Measurements from ENCODE around the gene BCL2L13.

Gene BCL2L13

DNA sequence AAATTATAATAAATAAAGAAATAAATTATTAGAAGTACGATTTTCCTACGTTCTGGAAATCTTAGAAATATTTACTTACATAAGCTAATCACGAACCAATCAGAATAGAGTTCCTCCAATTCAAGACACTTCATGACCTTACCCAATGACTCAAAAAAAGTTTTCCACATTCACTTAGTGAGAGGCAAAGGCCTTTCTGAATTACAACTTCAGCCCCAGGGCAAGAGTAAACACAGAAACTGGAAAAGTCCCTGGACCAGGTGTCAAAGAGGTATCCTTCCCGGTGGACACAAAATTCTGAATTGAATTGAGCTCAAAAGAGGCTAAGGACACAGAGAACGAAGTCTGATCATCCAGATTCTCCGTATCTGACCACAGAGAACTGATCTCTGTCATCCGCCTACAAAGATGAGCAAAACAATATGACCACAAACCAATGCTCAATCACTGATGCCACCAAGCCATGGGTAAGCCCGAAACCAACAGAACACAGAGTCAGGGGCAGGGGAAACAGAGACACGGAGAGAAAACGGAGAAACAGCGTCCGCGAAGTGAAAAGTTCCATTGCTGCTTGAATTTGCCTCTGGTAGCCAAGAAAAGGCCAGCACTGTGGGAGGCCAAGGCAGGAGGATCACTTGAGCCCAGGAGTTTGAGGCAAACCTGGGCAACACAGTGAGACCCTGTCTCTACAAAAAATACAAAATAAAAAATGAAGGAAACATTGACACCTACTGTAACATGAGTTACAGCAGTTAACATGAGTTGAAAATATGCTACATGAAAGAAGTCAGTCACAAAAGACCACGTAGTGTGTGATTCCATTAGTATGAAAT lies 128.9 kb downstream of the BCL2L13 start:
- Histone ChIP-seq H3K36me3 (ENCODE audit: control insufficient read depth in 2 of 2, insufficient read depth in 2 of 2, low read length in 2 of 2) (no peaks in the 10 kb centered on the region), H3K27ac (ENCODE audit: low read depth in 2 of 2, low read length in 2 of 2) (no peak overlapping the region), H3K4me3 (ENCODE audit: low read length in 2 of 2) (peak overlapping the region in 1 of 2 donors; percentile 37), H3K9ac (ENCODE audit: low read depth in 1 of 2, low read length in 2 of 2) (no peak overlapping the region), H3K27me3 (ENCODE audit: control insufficient read depth in 2 of 2, insufficient read depth in 2 of 2, low read length in 2 of 2) (no peaks in the 10 kb centered on the region), H3K9me3 (ENCODE audit: control insufficient read depth in 2 of 2, low read length in 2 of 2) (no peaks in the 10 kb centered on the region), H3K4me1 (ENCODE audit: control insufficient read depth in 2 of 2, insufficient read depth in 2 of 2, low read length in 2 of 2) (peaks cover 21 to 25% of the 10 kb centered on the region in 2 donors)

DNA sequence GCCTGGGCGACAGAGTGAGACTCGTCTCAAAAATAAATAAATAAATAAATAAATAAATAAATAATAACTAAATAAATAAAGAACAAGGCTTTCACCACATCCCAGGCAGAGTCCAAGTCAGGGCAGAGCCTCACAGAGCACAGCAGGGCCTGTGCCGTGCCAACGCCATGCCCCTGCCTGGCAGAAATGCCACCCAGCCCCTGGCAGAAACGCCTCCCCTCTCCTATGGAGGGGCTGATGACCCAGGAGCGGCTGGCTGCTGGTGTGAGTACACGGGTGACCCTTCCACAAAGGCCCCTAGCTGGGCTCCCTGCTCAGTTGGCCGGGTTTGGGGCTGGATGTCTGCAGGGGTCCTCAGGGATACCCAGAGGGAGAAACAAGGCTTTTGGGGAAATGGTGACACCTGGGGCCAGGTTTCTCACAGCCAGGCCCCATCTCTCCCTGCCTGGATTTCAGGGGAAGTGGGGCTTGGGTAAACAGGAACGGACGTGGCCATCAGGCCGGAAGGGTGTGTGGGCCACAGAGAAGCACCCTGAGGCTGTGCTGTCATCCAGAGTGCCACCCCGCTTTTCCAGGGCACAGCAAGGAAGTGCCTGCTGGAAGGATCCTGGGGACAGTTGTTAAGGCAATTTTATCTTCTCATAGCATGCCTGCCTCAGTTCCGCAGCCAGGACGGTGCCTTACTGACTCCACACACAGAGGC lies 130.6 kb downstream of the BCL2L13 start:
- H3K9ac ChIP-seq (ENCODE audit: low read depth in 1 of 2, low read length in 2 of 2): peak overlapping the region in 1 of 2 donors; percentile 22
- no peak overlapping the region for H3K4me3 ChIP-seq (ENCODE audit: low read length in 2 of 2)
- no peaks in the 10 kb centered on the region for H3K27me3 ChIP-seq (ENCODE audit: control insufficient read depth in 2 of 2, insufficient read depth in 2 of 2, low read length in 2 of 2)
- no peaks in the 10 kb centered on the region for H3K36me3 ChIP-seq (ENCODE audit: control insufficient read depth in 2 of 2, insufficient read depth in 2 of 2, low read length in 2 of 2)
- H3K27ac ChIP-seq (ENCODE audit: low read depth in 2 of 2, low read length in 2 of 2): peak overlapping the region in 1 of 2 donors; percentile 38
- peaks cover 32 to 37% of the 10 kb centered on the region in 2 donors for H3K4me1 ChIP-seq (ENCODE audit: control insufficient read depth in 2 of 2, insufficient read depth in 2 of 2, low read length in 2 of 2)
- no peaks in the 10 kb centered on the region for H3K9me3 ChIP-seq (ENCODE audit: control insufficient read depth in 2 of 2, low read length in 2 of 2)

DNA sequence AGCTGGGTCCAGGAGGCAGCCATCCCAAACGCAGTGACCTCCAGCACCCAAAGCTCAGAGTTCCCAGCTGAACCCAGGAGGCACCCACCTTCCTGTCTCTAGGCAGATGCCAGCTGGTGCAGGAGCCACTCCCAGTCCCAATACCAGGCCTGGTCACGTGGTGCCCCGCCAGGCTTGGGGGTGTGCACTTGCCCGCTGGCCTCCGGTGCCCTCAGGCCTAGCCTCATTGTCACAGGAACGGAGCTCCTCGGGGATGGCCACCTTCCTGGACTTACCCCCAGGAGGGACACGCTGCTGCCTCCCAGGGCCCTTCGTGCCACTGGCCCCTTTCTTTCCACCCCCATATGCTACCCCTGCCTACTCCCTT lies 131.1 kb downstream of the BCL2L13 start:
- H3K27ac ChIP-seq (ENCODE audit: low read depth in 2 of 2, low read length in 2 of 2): peak overlapping the region in 1 of 2 donors; percentile 38
- H3K4me1 ChIP-seq (ENCODE audit: control insufficient read depth in 2 of 2, insufficient read depth in 2 of 2, low read length in 2 of 2): peaks cover 32 to 37% of the 10 kb centered on the region in 2 donors
- H3K9ac ChIP-seq (ENCODE audit: low read depth in 1 of 2, low read length in 2 of 2): no peak overlapping the region

DNA sequence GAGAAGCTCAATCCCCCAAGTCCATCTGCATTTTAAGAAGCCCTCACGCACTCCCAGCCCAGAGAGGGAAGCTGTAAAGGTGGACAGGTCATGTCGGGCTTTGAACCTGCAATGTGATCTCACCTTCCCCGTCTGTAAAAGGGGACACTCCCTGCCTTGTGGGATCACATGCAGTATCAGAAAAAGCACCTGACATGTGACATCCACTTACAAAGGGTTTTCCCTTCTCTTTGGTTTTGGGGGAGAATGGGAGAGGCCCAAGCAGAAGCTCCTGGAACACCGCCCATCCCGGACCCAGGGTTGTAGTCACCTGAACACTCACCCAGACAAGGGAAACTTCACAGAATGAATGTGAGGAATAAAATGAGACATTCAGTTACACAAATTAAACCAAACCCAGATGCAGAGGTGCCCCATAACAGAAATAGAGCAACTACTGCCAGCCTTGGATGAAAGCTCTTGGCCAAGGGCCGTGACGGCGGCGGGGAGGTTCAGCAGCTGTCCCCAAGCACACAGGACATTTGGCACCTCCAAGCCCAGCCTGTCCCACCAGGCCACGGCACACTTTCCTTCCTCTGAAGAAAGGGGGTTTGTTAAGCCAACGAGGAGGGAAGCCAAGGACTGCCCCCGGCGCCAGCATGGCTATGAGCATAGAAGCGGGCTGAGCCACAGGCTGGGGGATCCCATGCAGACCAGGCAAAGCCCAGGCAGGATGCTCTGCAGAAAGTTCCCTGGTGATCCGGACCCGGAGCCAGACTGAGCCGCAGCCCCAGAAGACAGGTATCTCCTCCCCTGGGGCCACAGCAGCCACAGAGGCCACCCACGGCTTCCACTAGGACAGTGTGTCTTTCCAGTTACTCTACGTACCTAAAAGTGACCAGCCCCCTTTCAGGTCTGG lies 131.9 kb downstream of the BCL2L13 start:
- H3K9ac ChIP-seq (ENCODE audit: low read depth in 1 of 2, low read length in 2 of 2): peak overlapping the region in 1 of 2 donors; percentile 6

More for the DNA sequence above, 131.1 kb downstream of the BCL2L13 start:
- Histone ChIP-seq H3K27me3 (ENCODE audit: control insufficient read depth in 2 of 2, insufficient read depth in 2 of 2, low read length in 2 of 2) (no peaks in the 10 kb centered on the region), H3K36me3 (ENCODE audit: control insufficient read depth in 2 of 2, insufficient read depth in 2 of 2, low read length in 2 of 2) (no peaks in the 10 kb centered on the region), H3K4me3 (ENCODE audit: low read length in 2 of 2) (no peak overlapping the region), H3K9me3 (ENCODE audit: control insufficient read depth in 2 of 2, low read length in 2 of 2) (no peaks in the 10 kb centered on the region)

DNA sequence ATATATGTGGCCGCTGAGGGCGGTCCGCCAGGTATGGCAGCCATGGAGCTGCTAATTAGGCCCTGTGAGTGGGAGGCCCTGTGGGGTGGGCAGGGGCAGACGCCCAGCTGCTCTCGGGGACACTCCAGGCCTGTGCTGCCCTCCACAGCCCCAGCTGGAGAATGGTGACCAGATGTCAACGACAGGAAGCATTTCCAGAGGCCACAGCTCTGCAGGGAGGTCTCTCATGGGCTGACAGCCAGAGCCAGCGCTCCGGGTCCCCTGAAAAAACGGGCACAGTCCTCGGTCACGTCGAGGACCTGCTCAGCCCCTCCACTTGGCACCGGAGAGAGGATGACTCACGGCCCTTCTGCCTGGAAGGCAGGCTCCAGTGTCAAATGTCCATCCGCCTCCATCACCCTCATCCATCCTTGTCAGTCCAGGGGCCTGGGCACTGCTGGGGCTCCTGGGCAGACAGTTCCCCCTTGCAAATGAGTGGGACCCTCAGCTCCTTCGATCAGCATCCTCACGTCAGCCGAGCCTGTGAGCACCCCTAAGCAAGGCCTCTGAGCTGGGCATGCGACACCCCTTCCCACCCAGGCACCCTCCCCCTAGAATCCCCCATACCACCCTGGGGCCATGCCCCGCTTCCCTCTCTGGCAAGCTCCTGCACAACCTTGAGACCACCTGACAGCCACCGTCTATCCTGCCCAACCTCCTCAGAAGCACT lies 133.8 kb downstream of the BCL2L13 start:
- H3K9ac ChIP-seq (ENCODE audit: low read depth in 1 of 2, low read length in 2 of 2): no peak overlapping the region
- peak overlapping the region; percentile 53 to 79 for H3K4me3 ChIP-seq (ENCODE audit: low read length in 2 of 2)
- H3K27me3 ChIP-seq (ENCODE audit: control insufficient read depth in 2 of 2, insufficient read depth in 2 of 2, low read length in 2 of 2): no peaks in the 10 kb centered on the region

More for the DNA sequence above, 131.9 kb downstream of the BCL2L13 start:
- no peaks in the 10 kb centered on the region for H3K27me3 ChIP-seq (ENCODE audit: control insufficient read depth in 2 of 2, insufficient read depth in 2 of 2, low read length in 2 of 2)
- no peaks in the 10 kb centered on the region for H3K9me3 ChIP-seq (ENCODE audit: control insufficient read depth in 2 of 2, low read length in 2 of 2)
- no peaks in the 10 kb centered on the region for H3K36me3 ChIP-seq (ENCODE audit: control insufficient read depth in 2 of 2, insufficient read depth in 2 of 2, low read length in 2 of 2)
- peaks cover 32 to 37% of the 10 kb centered on the region in 2 donors for H3K4me1 ChIP-seq (ENCODE audit: control insufficient read depth in 2 of 2, insufficient read depth in 2 of 2, low read length in 2 of 2)
- no peak overlapping the region for H3K4me3 ChIP-seq (ENCODE audit: low read length in 2 of 2)
- H3K27ac ChIP-seq (ENCODE audit: low read depth in 2 of 2, low read length in 2 of 2): no peak overlapping the region

DNA sequence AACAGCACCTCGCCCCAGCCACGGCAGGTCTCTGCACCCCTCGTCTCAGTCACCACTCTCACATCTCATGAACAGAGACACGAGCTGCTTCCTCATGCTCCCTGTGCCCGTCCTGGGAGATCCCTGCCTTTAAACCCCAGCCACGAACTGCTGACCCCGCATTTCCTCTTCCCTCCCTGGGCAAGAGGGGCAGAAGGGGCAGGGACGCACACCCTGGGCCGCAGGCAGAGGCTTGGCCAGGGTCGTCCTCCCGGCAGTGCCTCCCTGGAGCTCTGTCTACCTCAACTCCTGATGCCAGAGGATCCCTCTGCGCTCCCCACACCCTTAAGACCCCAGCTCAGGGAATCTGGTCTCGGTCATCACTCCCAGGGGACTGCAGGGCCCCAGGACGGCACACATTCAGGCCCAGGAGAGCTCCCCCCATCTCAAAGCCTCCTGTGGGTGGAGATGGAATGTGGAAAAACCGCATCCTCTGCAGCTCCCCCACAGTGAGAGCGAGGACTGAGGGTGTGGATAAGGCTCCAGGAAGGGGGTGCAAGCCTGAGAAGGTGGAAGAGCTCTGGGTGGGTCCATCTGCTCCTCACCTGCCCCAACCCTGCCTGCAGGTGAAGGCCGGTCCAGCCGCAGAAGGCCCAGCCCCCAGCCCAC lies 134.5 kb downstream of the BCL2L13 start:
- peak overlapping the region in 1 of 2 donors; percentile 63 for H3K27ac ChIP-seq (ENCODE audit: low read depth in 2 of 2, low read length in 2 of 2)
- no peaks in the 10 kb centered on the region for H3K36me3 ChIP-seq (ENCODE audit: control insufficient read depth in 2 of 2, insufficient read depth in 2 of 2, low read length in 2 of 2)
- no peaks in the 10 kb centered on the region for H3K9me3 ChIP-seq (ENCODE audit: control insufficient read depth in 2 of 2, low read length in 2 of 2)
- peak overlapping the region; percentile 32 to 77 for H3K9ac ChIP-seq (ENCODE audit: low read depth in 1 of 2, low read length in 2 of 2)
- H3K4me1 ChIP-seq (ENCODE audit: control insufficient read depth in 2 of 2, insufficient read depth in 2 of 2, low read length in 2 of 2): peaks cover 32 to 34% of the 10 kb centered on the region in 2 donors
- peak overlapping the region; percentile 53 to 79 for H3K4me3 ChIP-seq (ENCODE audit: low read length in 2 of 2)
- H3K27me3 ChIP-seq (ENCODE audit: control insufficient read depth in 2 of 2, insufficient read depth in 2 of 2, low read length in 2 of 2): no peaks in the 10 kb centered on the region

More for the DNA sequence above, 133.8 kb downstream of the BCL2L13 start:
- peak overlapping the region in 1 of 2 donors; percentile 32 for H3K27ac ChIP-seq (ENCODE audit: low read depth in 2 of 2, low read length in 2 of 2)
- peaks cover 32 to 37% of the 10 kb centered on the region in 2 donors for H3K4me1 ChIP-seq (ENCODE audit: control insufficient read depth in 2 of 2, insufficient read depth in 2 of 2, low read length in 2 of 2)
- H3K36me3 ChIP-seq (ENCODE audit: control insufficient read depth in 2 of 2, insufficient read depth in 2 of 2, low read length in 2 of 2): no peaks in the 10 kb centered on the region
- no peaks in the 10 kb centered on the region for H3K9me3 ChIP-seq (ENCODE audit: control insufficient read depth in 2 of 2, low read length in 2 of 2)

DNA sequence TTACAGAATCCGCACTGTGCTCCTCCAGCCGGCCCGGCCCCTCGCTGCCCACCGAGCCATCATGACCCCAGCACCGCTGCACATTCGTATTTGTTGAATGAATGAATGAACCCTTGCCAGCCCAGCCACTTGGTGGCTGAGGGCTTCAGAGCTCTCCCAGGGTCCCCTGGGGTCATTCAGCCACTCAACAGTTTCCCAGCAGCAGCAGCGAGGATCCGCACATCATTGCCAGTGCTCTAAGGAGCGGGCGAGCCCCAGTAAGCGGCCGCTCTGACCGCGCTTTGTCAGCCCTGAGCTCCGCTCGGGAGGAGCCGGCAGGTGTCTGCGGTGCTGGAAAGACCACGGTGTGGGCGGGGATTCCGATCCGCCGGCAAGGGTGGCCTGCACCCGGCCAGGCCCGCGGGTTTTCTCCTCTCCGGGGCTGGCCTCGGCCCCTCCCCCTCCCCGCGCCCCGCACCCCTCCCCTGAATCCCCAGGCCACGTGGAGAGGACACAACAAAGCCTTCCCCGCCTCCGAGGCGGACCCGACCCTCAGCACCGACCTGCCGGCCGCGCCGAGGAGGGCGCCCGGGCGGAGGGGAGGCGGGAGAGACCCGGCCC lies 135.1 kb downstream of the BCL2L13 start:
- H3K9me3 ChIP-seq (ENCODE audit: control insufficient read depth in 2 of 2, low read length in 2 of 2): no peaks in the 10 kb centered on the region
- H3K4me1 ChIP-seq (ENCODE audit: control insufficient read depth in 2 of 2, insufficient read depth in 2 of 2, low read length in 2 of 2): peaks cover 31 to 32% of the 10 kb centered on the region in 2 donors
- peak overlapping the region; percentile 40 to 63 for H3K27ac ChIP-seq (ENCODE audit: low read depth in 2 of 2, low read length in 2 of 2)
- H3K9ac ChIP-seq (ENCODE audit: low read depth in 1 of 2, low read length in 2 of 2): peak overlapping the region; percentile 32 to 77
- no peaks in the 10 kb centered on the region for H3K27me3 ChIP-seq (ENCODE audit: control insufficient read depth in 2 of 2, insufficient read depth in 2 of 2, low read length in 2 of 2)
- H3K36me3 ChIP-seq (ENCODE audit: control insufficient read depth in 2 of 2, insufficient read depth in 2 of 2, low read length in 2 of 2): no peaks in the 10 kb centered on the region
- peak overlapping the region; percentile 53 to 79 for H3K4me3 ChIP-seq (ENCODE audit: low read length in 2 of 2)

DNA sequence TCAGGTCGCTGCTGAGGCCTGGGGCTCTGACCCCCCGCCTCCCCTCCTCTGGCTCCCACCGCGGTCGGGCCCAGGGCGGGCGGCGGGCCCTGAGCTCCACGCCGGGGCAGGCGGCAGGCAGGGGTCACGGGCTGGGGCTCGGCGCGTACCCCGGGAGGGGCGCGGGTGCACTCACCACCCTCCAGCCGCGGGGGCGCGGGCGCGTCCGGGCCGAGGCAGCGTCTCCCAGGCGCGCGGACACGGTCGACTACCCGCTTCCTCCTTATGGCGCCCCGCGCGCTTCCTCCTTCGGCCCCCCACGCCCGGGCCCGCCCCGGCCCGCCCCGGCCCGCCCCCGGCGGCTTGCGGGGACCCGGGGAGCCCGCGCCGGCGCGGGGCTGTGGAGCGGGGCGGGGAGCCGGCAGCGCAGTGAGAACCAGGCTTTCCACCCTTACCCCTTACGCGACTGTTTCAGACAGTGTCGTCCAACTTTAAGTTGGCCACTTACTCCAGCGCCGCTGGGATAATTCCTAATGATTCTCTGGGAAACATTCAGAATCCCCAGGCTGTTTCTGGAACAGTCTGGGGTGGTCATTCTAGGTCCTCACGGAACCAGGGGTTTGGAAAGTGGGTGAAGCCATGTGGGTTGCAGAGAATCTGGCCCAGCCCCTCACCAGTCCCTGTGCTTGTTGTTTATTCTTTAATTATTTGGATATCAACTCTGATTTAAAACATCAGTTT lies 135.8 kb downstream of the BCL2L13 start, which contains the start of gene BID:
Gene BID, minus strand, starts transcription at position 264 of the 720 bp plus-strand sequence. CDS start 24,353 bp downstream, outside the sequence.
- H3K4me1 ChIP-seq (ENCODE audit: control insufficient read depth in 2 of 2, insufficient read depth in 2 of 2, low read length in 2 of 2): peaks cover 28 to 30% of the 10 kb centered on the region in 2 donors
- peak within 1 kb of the TSS; percentile 53 to 79 for H3K4me3 ChIP-seq (ENCODE audit: low read length in 2 of 2)
- H3K9me3 ChIP-seq (ENCODE audit: control insufficient read depth in 2 of 2, low read length in 2 of 2): no peaks in the 10 kb centered on the region
- peak within 1 kb of the TSS; percentile 40 to 63 for H3K27ac ChIP-seq (ENCODE audit: low read depth in 2 of 2, low read length in 2 of 2)
- peak within 1 kb of the TSS; percentile 68 to 77 for H3K9ac ChIP-seq (ENCODE audit: low read depth in 1 of 2, low read length in 2 of 2)
- no peaks in the 10 kb centered on the region for H3K27me3 ChIP-seq (ENCODE audit: control insufficient read depth in 2 of 2, insufficient read depth in 2 of 2, low read length in 2 of 2)
- H3K36me3 ChIP-seq (ENCODE audit: control insufficient read depth in 2 of 2, insufficient read depth in 2 of 2, low read length in 2 of 2): no peaks in the 10 kb centered on the region
